Measurements from ENCODE around the gene FUT4.

The FUT4 gene

GRCh38 chr11:94507485-94507884 lies 36.2 kb upstream of the FUT4 start:
- DNase-seq = no peak
- Histone ChIP-seq H3K9me3 (ENCODE audit: severe bottlenecking) (no peaks in the 10 kb centered on the region), H3K4me3 (ENCODE audit: low read depth, low read length) (no peak overlapping the region), H3K27me3 (ENCODE audit: insufficient read depth, low read depth, severe bottlenecking) (no peaks in the 10 kb centered on the region), H3K36me3 (no peaks in the 10 kb centered on the region), H3K27ac (no peak overlapping the region)
- TF ChIP-seq CTCF (IDR thresholded peaks at IDR 0.05; ENCODE audit: low read depth, low read length) = no peak

- Histone ChIP-seq H3K27me3 (ENCODE audit: insufficient read depth, low read depth, severe bottlenecking) (no peaks in the 10 kb centered on the region), H3K27ac (no peak within 1 kb of the TSS), H3K36me3 (no peaks in the 10 kb centered on the region), H3K4me3 (ENCODE audit: low read depth, low read length) (peak within 1 kb of the TSS; percentile 58), H3K9me3 (ENCODE audit: severe bottlenecking) (no peaks in the 10 kb centered on the region)
- TF ChIP-seq CTCF (IDR thresholded peaks at IDR 0.05; ENCODE audit: low read depth, low read length) = no peak
- peak; percentile 64 for DNase-seq
Observed at GRCh38 chr11:94511932-94512781, 31.6 kb upstream of the FUT4 start, which contains the start of gene C11orf97. C11orf97 (plus strand) TSS chr11:94512461; CDS start chr11:94512529, 68 bp downstream.

GRCh38 chr11:94513091-94513490 lies 30.6 kb upstream of the FUT4 start:
- no peaks in the 10 kb centered on the region for H3K36me3 ChIP-seq
- no peaks in the 10 kb centered on the region for H3K9me3 ChIP-seq (ENCODE audit: severe bottlenecking)
- TF ChIP-seq CTCF (IDR thresholded peaks at IDR 0.05; ENCODE audit: low read depth, low read length) = no peak
- H3K4me3 ChIP-seq (ENCODE audit: low read depth, low read length) = no peak overlapping the region
- no peak overlapping the region for H3K27ac ChIP-seq
- no peak for DNase-seq
- H3K27me3 ChIP-seq (ENCODE audit: insufficient read depth, low read depth, severe bottlenecking) = no peaks in the 10 kb centered on the region

GRCh38 chr11:94515398-94515797 lies 28.3 kb upstream of the FUT4 start:
- TF ChIP-seq CTCF (IDR thresholded peaks at IDR 0.05; ENCODE audit: low read depth, low read length) = no peak
- H3K36me3 ChIP-seq = no peaks in the 10 kb centered on the region
- no peaks in the 10 kb centered on the region for H3K27me3 ChIP-seq (ENCODE audit: insufficient read depth, low read depth, severe bottlenecking)
- DNase-seq = no peak
- H3K9me3 ChIP-seq (ENCODE audit: severe bottlenecking) = no peaks in the 10 kb centered on the region
- no peak overlapping the region for H3K27ac ChIP-seq
- no peak overlapping the region for H3K4me3 ChIP-seq (ENCODE audit: low read depth, low read length)

GRCh38 chr11:94516725-94517124 lies 27.0 kb upstream of the FUT4 start:
- H3K4me3 ChIP-seq (ENCODE audit: low read depth, low read length) = no peak overlapping the region
- H3K27me3 ChIP-seq (ENCODE audit: insufficient read depth, low read depth, severe bottlenecking) = no peaks in the 10 kb centered on the region
- H3K9me3 ChIP-seq (ENCODE audit: severe bottlenecking) = no peaks in the 10 kb centered on the region
- no peak overlapping the region for H3K27ac ChIP-seq
- TF ChIP-seq CTCF (IDR thresholded peaks at IDR 0.05; ENCODE audit: low read depth, low read length) = no peak
- H3K36me3 ChIP-seq = no peaks in the 10 kb centered on the region
- DNase-seq = no peak

All from WERI-Rb-1 (cell line).